Measurements from ENCODE around the gene CYP2A6.
"Not testable (repeated sequence)": the region's sequence is repeated elsewhere in the genome, so short reads cannot be mapped to it uniquely, and the experiment has no call there.

GRCh38 chr19:40812571-40812970 is 37.7 kb downstream of the CYP2A6 start:
- TF ChIP-seq CTCF (IDR thresholded peaks at IDR 0.05); ZFX (IDR thresholded peaks at IDR 0.05; ENCODE audit: borderline replicate concordance): not testable (repeated sequence)
